Neuronal stem cell (in vitro differentiated cells): ENCODE data around the gene NEDD1.

Experiments used
- DNase-seq: peaks from one replicate; pipeline ENCODE4 v3.0.0-alpha.2; 2013; ENCODE audit warnings: low spot score
- H2AFZ ChIP-seq: one replicate; pipeline ENCODE4 v1.6.1; 2013; ENCODE audit warnings: mild to moderate bottlenecking, low read length, inconsistent platforms
- H2AK5ac ChIP-seq: 2 replicates; pipeline ENCODE4 v1.6.1; 2013; ENCODE audit warnings: low read depth, mild to moderate bottlenecking, inconsistent platforms, low read length, moderate library complexity, mixed read lengths
- H2BK120ac ChIP-seq: 2 replicates; pipeline ENCODE4 v1.6.1; 2013; ENCODE audit warnings: low read depth, mild to moderate bottlenecking, inconsistent platforms, low read length, moderate library complexity, mixed read lengths
- H2BK12ac ChIP-seq: one replicate; pipeline ENCODE4 v1.6.1; 2013; ENCODE audit warnings: low read length, inconsistent platforms
- H2BK15ac ChIP-seq: 2 replicates; pipeline ENCODE4 v1.6.1; 2013; ENCODE audit warnings: mild to moderate bottlenecking, low read length, inconsistent platforms, mixed read lengths
- H2BK5ac ChIP-seq: one replicate; pipeline ENCODE4 v1.6.1; 2013; ENCODE audit warnings: inconsistent platforms, mild to moderate bottlenecking, low read length, moderate library complexity
- H3K14ac ChIP-seq: one replicate; pipeline ENCODE4 v1.6.1; 2013; ENCODE audit warnings: low read length, inconsistent platforms
- H3K18ac ChIP-seq: 2 replicates; pipeline ENCODE4 v1.6.1; 2013; ENCODE audit warnings: low read length, inconsistent platforms
- H3K23ac ChIP-seq: 2 replicates; pipeline ENCODE4 v1.6.1; 2013; ENCODE audit warnings: low read depth, mild to moderate bottlenecking, mixed read lengths, low read length, inconsistent platforms; ENCODE audit not compliant: poor library complexity
- H3K27ac ChIP-seq: replicated peaks from 3 replicates; pipeline ENCODE4 v1.5.1; 2013; ENCODE audit warnings: low read length, inconsistent platforms
- H3K27me3 ChIP-seq, 3 experiments: 2 replicates each; pipeline ENCODE4 v1.6.1; 2013; ENCODE audit warnings: low read length in 3 of 3, mild to moderate bottlenecking in 2 of 3, inconsistent platforms in 1 of 3, low read depth in 1 of 3, mixed read lengths in 1 of 3, moderate library complexity in 1 of 3; ENCODE audit not compliant: control insufficient read depth in 3 of 3, insufficient read depth in 3 of 3
- H3K36me3 ChIP-seq, 2 donors: replicated peaks in 1 of 2; 2 replicates each; pipeline ENCODE4 v1.6.1; 2013; ENCODE audit warnings: low read length in 2 of 2; ENCODE audit not compliant: control insufficient read depth in 2 of 2, insufficient read depth in 2 of 2
- H3K4ac ChIP-seq: 2 replicates; pipeline ENCODE4 v1.6.1; 2013; ENCODE audit warnings: inconsistent platforms, mild to moderate bottlenecking, low read length, moderate library complexity
- H3K4me1 ChIP-seq, 2 donors: 1 replicate in 1 of 2; 2 replicates in 1 of 2; pipeline ENCODE4 v1.6.1; 2013; ENCODE audit warnings: low read length in 2 of 2, low read depth in 1 of 2; ENCODE audit not compliant: control insufficient read depth in 2 of 2, insufficient read depth in 1 of 2
- H3K4me2 ChIP-seq: one replicate; pipeline ENCODE4 v1.6.1; 2013; ENCODE audit warnings: mild to moderate bottlenecking, low read length, inconsistent platforms; ENCODE audit not compliant: insufficient read depth, poor library complexity, severe bottlenecking
- H3K4me3 ChIP-seq, 2 donors: 2 replicates each; pipeline ENCODE4 v1.5.1; 2013; ENCODE audit warnings: low read length in 2 of 2, mild to moderate bottlenecking in 2 of 2, inconsistent platforms in 1 of 2, moderate library complexity in 1 of 2
- H3K79me1 ChIP-seq: one replicate; pipeline ENCODE4 v1.6.1; 2013; ENCODE audit warnings: low read depth, mild to moderate bottlenecking, inconsistent platforms, low read length, moderate library complexity
- H3K9ac ChIP-seq: one replicate; pipeline ENCODE4 v1.6.1; 2013; ENCODE audit warnings: mild to moderate bottlenecking, low read depth, low read length, inconsistent platforms; ENCODE audit not compliant: poor library complexity
- H3K9me3 ChIP-seq, 2 donors: replicated peaks in 1 of 2; 2 replicates each; pipeline versions ENCODE3 to v1.6.1; 2013; ENCODE audit warnings: low read length in 2 of 2, mild to moderate bottlenecking in 2 of 2, inconsistent platforms in 1 of 2, low read depth in 1 of 2, mixed read lengths in 1 of 2, moderate library complexity in 1 of 2; ENCODE audit not compliant: control insufficient read depth in 2 of 2, insufficient read depth in 1 of 2
- H4K8ac ChIP-seq: one replicate; pipeline ENCODE4 v1.6.1; 2013; ENCODE audit warnings: low read depth, mild to moderate bottlenecking, inconsistent platforms, low read length, moderate library complexity
- H4K91ac ChIP-seq: one replicate; pipeline ENCODE4 v1.6.1; 2013; ENCODE audit warnings: low read length, low read depth, mild to moderate bottlenecking, inconsistent platforms; ENCODE audit not compliant: poor library complexity
- WGBS, 2 donors: extraction: QIAGEN DNeasy Blood & Tissue Kit; methylation state at CpG; one replicate each; pipeline ENCODE4 v1.1.7; 2013; ENCODE audit warnings: missing lambda C conversion rate in 2 of 2, mixed read lengths in 1 of 2; ENCODE audit not compliant: insufficient read length in 2 of 2, insufficient replicate concordance in 1 of 2; ENCODE audit errors: extremely low coverage in 2 of 2; 5-methylcytosine and 5-hydroxymethylcytosine counted together

The NEDD1 gene

GRCh38 chr12:96864335-96864734, 42.7 kb upstream of the NEDD1 start:
- no peak overlapping the region for H4K91ac ChIP-seq
- no peak overlapping the region for H3K4me2 ChIP-seq
- H3K36me3 ChIP-seq = no peaks in the 10 kb centered on the region
- H2AFZ ChIP-seq = no peak overlapping the region
- peaks cover 0 to 2% of the 10 kb centered on the region in 2 donors for H3K4me1 ChIP-seq
- no peak overlapping the region for H2BK120ac ChIP-seq
- no peak overlapping the region for H2BK15ac ChIP-seq
- no peak overlapping the region for H3K14ac ChIP-seq
- H4K8ac ChIP-seq = no peak overlapping the region
- no peak for DNase-seq
- H2AK5ac ChIP-seq = no peak overlapping the region
- H3K79me1 ChIP-seq = no peaks in the 10 kb centered on the region
- H2BK12ac ChIP-seq = no peak overlapping the region
- H3K27ac ChIP-seq = no peak overlapping the region
- H3K4me3 ChIP-seq = peak overlapping the region in 1 of 2 donors; percentile 8
- no peak overlapping the region for H3K9ac ChIP-seq
- no peaks in the 10 kb centered on the region for H3K27me3 ChIP-seq
- H3K9me3 ChIP-seq = no peaks in the 10 kb centered on the region
- no peak overlapping the region for H3K23ac ChIP-seq
- H3K18ac ChIP-seq = no peak overlapping the region
- WGBS, 2 donors = no CpG with 5 or more reads among the region's 4 CpGs
- no peak overlapping the region for H2BK5ac ChIP-seq
- H3K4ac ChIP-seq = no peak overlapping the region

- H2AK5ac ChIP-seq = no peak overlapping the region
- no peak overlapping the region for H3K9ac ChIP-seq
- no peak overlapping the region for H3K14ac ChIP-seq
- no peak overlapping the region for H3K18ac ChIP-seq
- H2BK120ac ChIP-seq = no peak overlapping the region
- no peak overlapping the region for H3K27ac ChIP-seq
- H3K4me2 ChIP-seq = no peak overlapping the region
- H3K79me1 ChIP-seq = no peaks in the 10 kb centered on the region
- H2BK12ac ChIP-seq = no peak overlapping the region
- no peaks in the 10 kb centered on the region for H3K36me3 ChIP-seq
- no CpG with 5 or more reads among the region's 4 CpGs for WGBS, 2 donors
- H2BK15ac ChIP-seq = no peak overlapping the region
- no peak overlapping the region for H3K23ac ChIP-seq
- no peak overlapping the region for H2AFZ ChIP-seq
- no peak overlapping the region for H2BK5ac ChIP-seq
- no peaks in the 10 kb centered on the region for H3K9me3 ChIP-seq
- no peaks in the 10 kb centered on the region for H3K27me3 ChIP-seq
- no peak overlapping the region for H3K4ac ChIP-seq
- H3K4me3 ChIP-seq = no peak overlapping the region
- H4K8ac ChIP-seq = no peak overlapping the region
- no peak overlapping the region for H4K91ac ChIP-seq
- peaks cover 0 to 2% of the 10 kb centered on the region in 2 donors for H3K4me1 ChIP-seq
- DNase-seq = no peak
These were observed 40.1 kb upstream of the NEDD1 start for GRCh38 chr12:96866801-96867590.

- Histone ChIP-seq H3K27me3 (no peaks in the 10 kb centered on the region), H3K18ac (no peak overlapping the region), H3K23ac (no peak overlapping the region), H2AK5ac (no peak overlapping the region), H3K4me1 (no peaks in the 10 kb centered on the region), H2BK5ac (no peak overlapping the region), H4K8ac (no peak overlapping the region), H3K4me2 (no peak overlapping the region), H3K9me3 (no peaks in the 10 kb centered on the region), H2AFZ (no peak overlapping the region), H3K36me3 (no peaks in the 10 kb centered on the region), H3K14ac (no peak overlapping the region), H3K79me1 (no peaks in the 10 kb centered on the region), H2BK12ac (no peak overlapping the region), H3K9ac (no peak overlapping the region), H2BK15ac (no peak overlapping the region), H4K91ac (no peak overlapping the region), H2BK120ac (no peak overlapping the region), H3K27ac (no peak overlapping the region), H3K4ac (no peak overlapping the region), H3K4me3 (no peak overlapping the region)
- WGBS, 2 donors = no CpG with 5 or more reads among the region's 1 CpG
- no peak for DNase-seq
These were observed 36.1 kb upstream of the NEDD1 start for GRCh38 chr12:96870946-96871345.

GRCh38 chr12:96872961-96873360, 34.1 kb upstream of the NEDD1 start:
- Histone ChIP-seq H3K14ac (no peak overlapping the region), H4K8ac (no peak overlapping the region), H3K4me2 (no peak overlapping the region), H4K91ac (no peak overlapping the region), H2BK12ac (no peak overlapping the region), H2BK15ac (no peak overlapping the region), H3K27ac (no peak overlapping the region), H2BK5ac (no peak overlapping the region), H3K18ac (no peak overlapping the region), H3K27me3 (no peaks in the 10 kb centered on the region), H3K4ac (no peak overlapping the region), H3K9me3 (no peaks in the 10 kb centered on the region), H2BK120ac (no peak overlapping the region), H3K23ac (no peak overlapping the region), H3K4me3 (no peak overlapping the region), H3K4me1 (peaks cover 0 to 3% of the 10 kb centered on the region in 2 donors), H3K36me3 (no peaks in the 10 kb centered on the region), H3K79me1 (no peaks in the 10 kb centered on the region), H2AK5ac (no peak overlapping the region), H2AFZ (no peak overlapping the region), H3K9ac (no peak overlapping the region)
- no peak for DNase-seq
